ENCODE results near the gene PKNOX2.

Gene PKNOX2

GRCh38 chr11:125299061-125299615, 134.6 kb downstream of the PKNOX2 start:
- TF ChIP-seq POLR2AphosphoS5 (IDR thresholded peaks at IDR 0.05; ENCODE audit: low read depth, low read length) (no peak), TAF1 (IDR thresholded peaks at IDR 0.05; ENCODE audit: borderline replicate concordance, insufficient read depth, low read length) (no peak), FOXP2 (optimal IDR thresholded peaks at IDR 0.05; ENCODE audit: borderline replicate concordance, extremely low read depth, extremely low read length, insufficient read depth) (no peak), SIN3A (IDR thresholded peaks at IDR 0.05; ENCODE audit: borderline replicate concordance, insufficient read depth, low read length) (no peak)
- TF ChIP-seq, protein P1, sequence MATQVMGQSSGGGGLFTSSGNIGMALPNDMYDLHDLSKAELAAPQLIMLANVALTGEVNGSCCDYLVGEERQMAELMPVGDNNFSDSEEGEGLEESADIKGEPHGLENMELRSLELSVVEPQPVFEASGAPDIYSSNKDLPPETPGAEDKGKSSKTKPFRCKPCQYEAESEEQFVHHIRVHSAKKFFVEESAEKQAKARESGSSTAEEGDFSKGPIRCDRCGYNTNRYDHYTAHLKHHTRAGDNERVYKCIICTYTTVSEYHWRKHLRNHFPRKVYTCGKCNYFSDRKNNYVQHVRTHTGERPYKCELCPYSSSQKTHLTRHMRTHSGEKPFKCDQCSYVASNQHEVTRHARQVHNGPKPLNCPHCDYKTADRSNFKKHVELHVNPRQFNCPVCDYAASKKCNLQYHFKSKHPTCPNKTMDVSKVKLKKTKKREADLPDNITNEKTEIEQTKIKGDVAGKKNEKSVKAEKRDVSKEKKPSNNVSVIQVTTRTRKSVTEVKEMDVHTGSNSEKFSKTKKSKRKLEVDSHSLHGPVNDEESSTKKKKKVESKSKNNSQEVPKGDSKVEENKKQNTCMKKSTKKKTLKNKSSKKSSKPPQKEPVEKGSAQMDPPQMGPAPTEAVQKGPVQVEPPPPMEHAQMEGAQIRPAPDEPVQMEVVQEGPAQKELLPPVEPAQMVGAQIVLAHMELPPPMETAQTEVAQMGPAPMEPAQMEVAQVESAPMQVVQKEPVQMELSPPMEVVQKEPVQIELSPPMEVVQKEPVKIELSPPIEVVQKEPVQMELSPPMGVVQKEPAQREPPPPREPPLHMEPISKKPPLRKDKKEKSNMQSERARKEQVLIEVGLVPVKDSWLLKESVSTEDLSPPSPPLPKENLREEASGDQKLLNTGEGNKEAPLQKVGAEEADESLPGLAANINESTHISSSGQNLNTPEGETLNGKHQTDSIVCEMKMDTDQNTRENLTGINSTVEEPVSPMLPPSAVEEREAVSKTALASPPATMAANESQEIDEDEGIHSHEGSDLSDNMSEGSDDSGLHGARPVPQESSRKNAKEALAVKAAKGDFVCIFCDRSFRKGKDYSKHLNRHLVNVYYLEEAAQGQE (IDR thresholded peaks at IDR 0.05; ENCODE audit: insufficient read depth in 1 of 2, low read depth in 2 of 2, low read length in 2 of 2), result no peak

- TF ChIP-seq SIN3A (IDR thresholded peaks at IDR 0.05; ENCODE audit: borderline replicate concordance, insufficient read depth, low read length) (no peak), POLR2AphosphoS5 (IDR thresholded peaks at IDR 0.05; ENCODE audit: low read depth, low read length) (no peak), FOXP2 (optimal IDR thresholded peaks at IDR 0.05; ENCODE audit: borderline replicate concordance, extremely low read depth, extremely low read length, insufficient read depth) (no peak), TAF1 (IDR thresholded peaks at IDR 0.05; ENCODE audit: borderline replicate concordance, insufficient read depth, low read length) (no peak)
- TF ChIP-seq, protein P1 (IDR thresholded peaks at IDR 0.05; ENCODE audit: insufficient read depth in 1 of 2, low read depth in 2 of 2, low read length in 2 of 2), result no peak
Measured at GRCh38 chr11:125299821-125300220, 135.3 kb downstream of the PKNOX2 start.

DNA sequence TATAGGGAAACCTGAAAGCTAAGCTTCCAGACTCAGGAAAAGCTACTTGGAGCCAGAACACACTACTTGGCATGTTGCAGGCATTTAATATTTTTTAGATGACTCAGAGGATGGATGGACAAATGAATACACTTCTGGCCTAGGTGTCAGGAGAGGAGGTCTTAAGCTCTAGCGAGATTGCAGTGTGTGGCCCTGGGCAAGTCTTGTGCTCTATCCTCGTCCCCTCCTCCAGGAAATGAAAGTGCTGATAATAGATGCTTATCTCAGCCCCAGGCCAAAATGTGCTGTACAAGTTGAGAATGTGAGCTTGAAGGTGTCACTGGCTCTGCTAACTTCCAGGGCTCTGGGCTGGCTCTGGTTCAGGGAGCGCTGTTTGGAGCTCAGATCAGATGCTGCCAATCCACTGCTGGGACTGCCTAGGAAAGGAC, 136.3 kb downstream of the PKNOX2 start:
- TF ChIP-seq TAF1 (IDR thresholded peaks at IDR 0.05; ENCODE audit: borderline replicate concordance, insufficient read depth, low read length), result no peak
- TF ChIP-seq, protein P1 (IDR thresholded peaks at IDR 0.05; ENCODE audit: insufficient read depth in 1 of 2, low read depth in 2 of 2, low read length in 2 of 2), result peak in 1 of 2 experiments; percentile 41; a peak in 1 of 4 replicates

GRCh38 chr11:125301346-125301745, 136.8 kb downstream of the PKNOX2 start:
- TF ChIP-seq FOXP2 (optimal IDR thresholded peaks at IDR 0.05; ENCODE audit: borderline replicate concordance, extremely low read depth, extremely low read length, insufficient read depth), result no peak
- no peak for TF ChIP-seq SIN3A (IDR thresholded peaks at IDR 0.05; ENCODE audit: borderline replicate concordance, insufficient read depth, low read length)
- TF ChIP-seq, protein P1 (IDR thresholded peaks at IDR 0.05; ENCODE audit: insufficient read depth in 1 of 2, low read depth in 2 of 2, low read length in 2 of 2), result no peak
- TF ChIP-seq TAF1 (IDR thresholded peaks at IDR 0.05; ENCODE audit: borderline replicate concordance, insufficient read depth, low read length), result no peak
- no peak for TF ChIP-seq POLR2AphosphoS5 (IDR thresholded peaks at IDR 0.05; ENCODE audit: low read depth, low read length)

DNA sequence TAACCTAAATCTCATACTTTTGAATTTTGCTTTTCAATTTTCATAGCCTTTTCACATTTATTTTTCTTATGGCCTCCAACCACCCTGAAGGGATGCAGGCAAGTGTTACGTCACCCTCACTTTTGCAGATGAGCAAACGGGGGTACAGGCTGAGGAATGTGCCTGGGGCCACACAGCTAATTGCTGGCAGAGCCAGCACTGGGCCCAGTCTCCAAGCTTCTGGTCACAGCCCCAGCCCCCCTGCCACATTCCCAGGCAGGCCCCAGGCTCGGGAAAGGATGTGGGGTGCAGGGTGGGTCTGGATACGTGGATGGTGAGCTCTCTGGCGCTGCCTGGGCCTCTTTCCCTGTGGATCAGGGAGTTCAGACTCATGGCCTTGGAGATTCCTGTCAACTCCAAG, 138.6 kb downstream of the PKNOX2 start:
- no peak for TF ChIP-seq POLR2AphosphoS5 (IDR thresholded peaks at IDR 0.05; ENCODE audit: low read depth, low read length)
- no peak for TF ChIP-seq TAF1 (IDR thresholded peaks at IDR 0.05; ENCODE audit: borderline replicate concordance, insufficient read depth, low read length)
- TF ChIP-seq SIN3A (IDR thresholded peaks at IDR 0.05; ENCODE audit: borderline replicate concordance, insufficient read depth, low read length), result no peak
- TF ChIP-seq, protein P1 (IDR thresholded peaks at IDR 0.05; ENCODE audit: insufficient read depth in 1 of 2, low read depth in 2 of 2, low read length in 2 of 2), result no peak
- no peak for TF ChIP-seq FOXP2 (optimal IDR thresholded peaks at IDR 0.05; ENCODE audit: borderline replicate concordance, extremely low read depth, extremely low read length, insufficient read depth)
